Breast epithelium (tissue), 4 donors: ENCODE results near the gene MFRP. TPM values are rescaled to one million over a fixed set of nuclear protein-coding genes. Genes with fewer than 3 reads are reported as not detected.

Experiments used
- DNase-seq, 2 donors: peaks; one replicate each; pipeline ENCODE4 v3.0.0-alpha.2; 2019; ENCODE audit warnings: low spot score in 2 of 2
- H3K27ac ChIP-seq, 2 donors: fragments of 200-600 bp; sonication (generic) in 1 of 2; one replicate each; pipeline ENCODE4 v1.5.1; 2016 to 2019; ENCODE audit warnings: mild to moderate bottlenecking in 1 of 2
- H3K27me3 ChIP-seq, 2 donors: fragments of 200-600 bp; sonication (generic) in 1 of 2; one replicate each; pipeline versions ENCODE4 v1.5.1 to v1.6.0; 2017 to 2019; ENCODE audit warnings: control low read depth in 1 of 2, mild to moderate bottlenecking in 1 of 2
- H3K36me3 ChIP-seq: fragments of 200-600 bp; one replicate; pipeline ENCODE4 v1.5.1; 2019
- H3K4me1 ChIP-seq, 2 donors: fragments of 200-600 bp; sonication (generic); one replicate each; pipeline ENCODE4 v1.5.1; 2016 to 2019; ENCODE audit warnings: control low read depth in 1 of 2
- H3K4me3 ChIP-seq, 3 donors: fragments of 200-600 bp; sonication (generic); 1 replicate in 2 of 3; 2 replicates in 1 of 3; pipeline ENCODE4 v1.5.1; 2016 to 2019; ENCODE audit warnings: mild to moderate bottlenecking in 3 of 3, moderate library complexity in 2 of 3
- H3K9me3 ChIP-seq, 2 donors: fragments of 200-600 bp; sonication (generic) in 1 of 2; one replicate each; pipeline ENCODE4 v1.5.1; 2016 to 2019; ENCODE audit warnings: control low read depth in 1 of 2
- POLR2A ChIP-seq: fragments of 450-650 bp; IDR thresholded peaks from one replicate; pipeline ENCODE4 v1.6.1; 2016; ENCODE audit warnings: antibody characterized with exemption, mild to moderate bottlenecking, moderate library complexity
- POLR2AphosphoS5 ChIP-seq, 3 donors: sonication (generic); formaldehyde crosslinking; IDR thresholded peaks; one replicate each; pipeline ENCODE4 v1.6.1; 2017; ENCODE audit warnings: antibody characterized with exemption in 3 of 3
- intact Hi-C: fragments of 100-400 bp; cut with DNase I; formaldehyde crosslinking; loops from one replicate; pipeline ENCODE4 v1.15.1; 2023; ENCODE audit warnings: low total_unique reads
- total RNA-seq, 3 donors: library from RNA; depleted of rRNA; stranded (reverse); fragments of >200 nt; gene quantifications; one replicate each; pipeline ENCODE4 v1.1.0, GENCODE V29; 2016
- TF ChIP-seq, protein P1 (sequence below), 3 donors: fragments of 450-650 bp; IDR thresholded peaks; one replicate each; pipeline ENCODE4 v1.5.1; 2016 to 2017; ENCODE audit warnings: antibody characterized with exemption in 3 of 3, mild to moderate bottlenecking in 3 of 3, moderate library complexity in 3 of 3

The MFRP gene
- total RNA-seq, 3 donors from 2014 or later = 0.16 TPM; not detected in 2

GRCh38 chr11:119307974-119308373 lies 38.5 kb downstream of the MFRP start:
- Histone ChIP-seq H3K4me1 (no peaks in the 10 kb centered on the region), H3K27ac (peak overlapping the region in 1 of 2 donors; percentile 25), H3K4me3 (no peak overlapping the region), H3K9me3 (no peaks in the 10 kb centered on the region), H3K27me3 (no peaks in the 10 kb centered on the region), H3K36me3 (no peaks in the 10 kb centered on the region)
- no peak for DNase-seq
- intact Hi-C loops = no loop called here
- TF ChIP-seq POLR2A (no peak), POLR2AphosphoS5 (IDR thresholded peaks at IDR 0.05) (no peak)
- TF ChIP-seq, protein P1, sequence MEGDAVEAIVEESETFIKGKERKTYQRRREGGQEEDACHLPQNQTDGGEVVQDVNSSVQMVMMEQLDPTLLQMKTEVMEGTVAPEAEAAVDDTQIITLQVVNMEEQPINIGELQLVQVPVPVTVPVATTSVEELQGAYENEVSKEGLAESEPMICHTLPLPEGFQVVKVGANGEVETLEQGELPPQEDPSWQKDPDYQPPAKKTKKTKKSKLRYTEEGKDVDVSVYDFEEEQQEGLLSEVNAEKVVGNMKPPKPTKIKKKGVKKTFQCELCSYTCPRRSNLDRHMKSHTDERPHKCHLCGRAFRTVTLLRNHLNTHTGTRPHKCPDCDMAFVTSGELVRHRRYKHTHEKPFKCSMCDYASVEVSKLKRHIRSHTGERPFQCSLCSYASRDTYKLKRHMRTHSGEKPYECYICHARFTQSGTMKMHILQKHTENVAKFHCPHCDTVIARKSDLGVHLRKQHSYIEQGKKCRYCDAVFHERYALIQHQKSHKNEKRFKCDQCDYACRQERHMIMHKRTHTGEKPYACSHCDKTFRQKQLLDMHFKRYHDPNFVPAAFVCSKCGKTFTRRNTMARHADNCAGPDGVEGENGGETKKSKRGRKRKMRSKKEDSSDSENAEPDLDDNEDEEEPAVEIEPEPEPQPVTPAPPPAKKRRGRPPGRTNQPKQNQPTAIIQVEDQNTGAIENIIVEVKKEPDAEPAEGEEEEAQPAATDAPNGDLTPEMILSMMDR (IDR thresholded peaks at IDR 0.05) = no peak

GRCh38 chr11:119307219-119307618 lies 39.3 kb downstream of the MFRP start:
- Histone ChIP-seq H3K4me1 (no peaks in the 10 kb centered on the region), H3K36me3 (no peaks in the 10 kb centered on the region), H3K27ac (peak overlapping the region in 1 of 2 donors; percentile 63), H3K4me3 (no peak overlapping the region), H3K9me3 (no peaks in the 10 kb centered on the region), H3K27me3 (no peaks in the 10 kb centered on the region)
- no peak for TF ChIP-seq POLR2AphosphoS5 (IDR thresholded peaks at IDR 0.05)
- no peak for TF ChIP-seq POLR2A
- TF ChIP-seq, protein P1 (IDR thresholded peaks at IDR 0.05) = no peak
- intact Hi-C loops = no loop called here
- no peak for DNase-seq

DNA sequence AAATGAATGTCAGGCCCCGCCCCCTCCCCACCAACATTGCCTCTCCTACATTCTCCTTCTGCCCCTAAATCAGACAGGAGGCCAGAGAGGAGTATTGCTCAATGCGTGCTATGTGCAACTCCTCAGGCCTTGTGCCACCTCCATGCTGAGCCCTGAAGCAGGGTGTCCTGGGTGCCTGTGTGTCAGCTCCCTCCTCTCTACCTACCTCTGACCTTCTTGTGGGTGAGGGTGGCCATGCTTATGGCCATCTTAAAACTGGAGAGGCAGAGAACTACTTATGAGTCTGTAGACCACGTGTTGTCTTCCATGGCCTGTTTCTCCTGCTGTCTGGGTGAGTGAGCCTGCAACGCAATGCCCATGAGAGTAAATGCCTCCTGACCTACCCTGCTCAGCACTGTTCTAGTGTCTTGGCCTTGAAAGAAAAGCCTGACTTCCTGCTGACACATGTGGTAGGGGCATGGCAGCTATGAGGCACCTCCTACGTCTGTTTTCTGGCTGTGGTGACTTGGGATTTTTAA lies 40.1 kb downstream of the MFRP start:
- H3K36me3 ChIP-seq = no peaks in the 10 kb centered on the region
- intact Hi-C loops = no loop called here

DNA sequence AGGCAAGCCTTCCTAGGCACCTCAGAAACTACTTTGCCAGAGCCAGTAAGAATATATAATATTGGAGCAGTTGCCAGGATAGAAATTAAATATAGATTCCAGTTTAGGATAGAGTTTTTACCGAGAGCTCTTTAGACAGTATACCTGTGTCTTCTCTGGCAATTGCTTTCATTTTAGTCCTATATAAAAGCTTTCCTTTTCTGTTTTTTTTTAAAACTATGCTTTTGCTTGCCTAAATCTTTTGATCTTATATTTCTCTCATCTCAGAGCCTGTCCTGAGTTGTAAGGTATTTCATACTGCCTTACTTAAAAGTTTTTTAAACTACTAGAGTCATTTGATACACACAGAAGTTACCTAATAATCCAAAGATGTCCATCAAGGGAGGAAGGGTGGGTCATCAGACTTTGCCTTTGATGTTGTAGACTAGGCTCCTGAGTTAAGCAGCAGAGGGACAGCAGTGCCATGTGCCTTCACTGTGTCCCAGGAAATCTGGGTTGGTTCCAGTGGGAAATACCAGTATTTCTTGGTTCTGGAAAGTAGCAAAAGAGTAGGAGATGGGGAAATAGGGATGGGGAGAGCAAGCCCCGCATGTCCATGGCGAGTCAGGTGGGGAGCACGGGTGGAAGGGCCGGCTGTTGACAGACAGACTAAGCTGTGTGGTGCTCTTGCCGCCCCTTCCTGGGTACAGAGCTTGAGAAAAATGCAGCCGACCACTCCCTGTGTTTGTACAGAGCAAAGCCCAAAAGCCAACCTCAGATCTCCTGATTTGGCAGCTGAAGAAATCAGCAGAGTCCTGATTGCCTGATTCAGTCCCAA lies 40.7 kb downstream of the MFRP start:
- DNase-seq = no peak
- intact Hi-C loops = no loop called here
- H3K4me3 ChIP-seq = no peak overlapping the region
- no peaks in the 10 kb centered on the region for H3K9me3 ChIP-seq
- TF ChIP-seq POLR2A (no peak), POLR2AphosphoS5 (IDR thresholded peaks at IDR 0.05) (no peak)
- TF ChIP-seq, protein P1 (IDR thresholded peaks at IDR 0.05) = no peak
- no peaks in the 10 kb centered on the region for H3K27me3 ChIP-seq
- H3K4me1 ChIP-seq = no peaks in the 10 kb centered on the region
- peak overlapping the region; percentile 55 to 77 for H3K27ac ChIP-seq
- no peaks in the 10 kb centered on the region for H3K36me3 ChIP-seq

More for the DNA sequence above, 40.1 kb downstream of the MFRP start:
- Histone ChIP-seq H3K27ac (peak overlapping the region; percentile 55 to 77), H3K4me3 (no peak overlapping the region), H3K4me1 (no peaks in the 10 kb centered on the region), H3K9me3 (no peaks in the 10 kb centered on the region), H3K27me3 (no peaks in the 10 kb centered on the region)
- no peak for DNase-seq
- no peak for TF ChIP-seq POLR2A
- TF ChIP-seq, protein P1 (IDR thresholded peaks at IDR 0.05) = no peak
- peak in 1 of 3 donors; percentile 35 for TF ChIP-seq POLR2AphosphoS5 (IDR thresholded peaks at IDR 0.05)

- intact Hi-C loops = no loop called here
- Histone ChIP-seq H3K4me1 (peaks cover 0 to 7% of the 10 kb centered on the region in 2 donors), H3K27ac (no peak overlapping the region), H3K4me3 (no peak overlapping the region), H3K9me3 (no peaks in the 10 kb centered on the region), H3K36me3 (no peaks in the 10 kb centered on the region), H3K27me3 (no peaks in the 10 kb centered on the region)
- peak in 1 of 2 donors; percentile 1 for DNase-seq
- TF ChIP-seq, protein P1 (IDR thresholded peaks at IDR 0.05) = no peak
- TF ChIP-seq POLR2A = no peak
- TF ChIP-seq POLR2AphosphoS5 (IDR thresholded peaks at IDR 0.05) = no peak
Observed at GRCh38 chr11:119303227-119303718, 43.2 kb downstream of the MFRP start.
